ENCODE results near the gene EXOC4. TPM values are rescaled to one million over a fixed set of nuclear protein-coding genes. Genes with fewer than 3 reads are reported as not detected.

Gene EXOC4
- total RNA-seq, 1 experiment from 2014 or later: 71.0 TPM

DNA sequence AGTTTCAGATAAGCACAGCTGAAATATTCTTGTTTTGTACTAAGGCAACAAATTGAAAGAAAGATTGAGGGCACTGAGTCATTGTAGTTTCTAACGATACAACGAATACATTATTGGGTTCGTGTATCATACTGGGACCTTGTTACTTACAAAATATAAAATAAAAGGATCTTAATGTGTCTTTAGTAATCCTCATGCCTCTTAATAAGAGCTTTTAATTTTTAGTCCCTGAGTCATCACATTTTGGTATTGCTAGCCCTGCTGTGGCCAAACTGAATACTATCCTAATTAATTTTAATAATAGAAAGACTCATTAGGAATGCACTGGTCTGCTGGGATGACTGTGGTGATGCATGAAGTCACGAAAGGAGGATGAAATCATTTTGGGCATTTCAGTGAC lies 309.7 kb downstream of the EXOC4 start:
- ChIA-PET POLR2A (no interaction called here), CTCF (no interaction called here)
- DNase-seq (ENCODE audit: low read depth, low spot score) (no peak), ATAC-seq (no peak)
- BruUV-seq (replicated peaks): no TSS peak
- Histone ChIP-seq H3K4me3 (ENCODE audit: low read depth in 2 of 2, low read length in 2 of 2) (no peak overlapping the region), H3K36me3 (ENCODE audit: control insufficient read depth, insufficient read depth, low read length) (no peaks in the 10 kb centered on the region), H3K9me3 (ENCODE audit: control insufficient read depth, insufficient read depth, low read depth, low read length) (no peaks in the 10 kb centered on the region), H3K4me1 (ENCODE audit: control insufficient read depth, insufficient read depth, low read length) (no peaks in the 10 kb centered on the region), H3K27me3 (ENCODE audit: control insufficient read depth, insufficient read depth, low read length) (no peaks in the 10 kb centered on the region), H3K27ac (ENCODE audit: low read length) (no peak overlapping the region)
- TF ChIP-seq TCF7L2 (IDR thresholded peaks at IDR 0.05; ENCODE audit: low read depth, low read length): no peak
- no peak for TF ChIP-seq POLR2AphosphoS5 (IDR thresholded peaks at IDR 0.05; ENCODE audit: low read depth, low read length)
- no peak for TF ChIP-seq SIN3A (IDR thresholded peaks at IDR 0.05; ENCODE audit: borderline replicate concordance, insufficient read depth, low read depth, low read length)
- no peak for TF ChIP-seq REST (IDR thresholded peaks at IDR 0.05; ENCODE audit: insufficient read depth in 1 of 2, low read depth in 2 of 2, low read length in 1 of 2)
- TF ChIP-seq CTCF (IDR thresholded peaks at IDR 0.05): no peak
- intact Hi-C loops (cut with micrococcal nuclease; ENCODE audit: unreplicated experiment) (no loop called here), in situ Hi-C loops (cut with HindIII; ENCODE audit: low pct_unique_long_range_greater_than_20kb, low sequenced_read_pairs) (no loop called here)

- H3K4me1 ChIP-seq (ENCODE audit: control insufficient read depth, insufficient read depth, low read length): no peaks in the 10 kb centered on the region
- POLR2A ChIA-PET: no interaction called here
- DNase-seq (ENCODE audit: low read depth, low spot score) (no peak), ATAC-seq (no peak)
- TF ChIP-seq CTCF (IDR thresholded peaks at IDR 0.05) (no peak), REST (IDR thresholded peaks at IDR 0.05; ENCODE audit: insufficient read depth in 1 of 2, low read depth in 2 of 2, low read length in 1 of 2) (no peak), SIN3A (IDR thresholded peaks at IDR 0.05; ENCODE audit: borderline replicate concordance, insufficient read depth, low read depth, low read length) (no peak), POLR2AphosphoS5 (IDR thresholded peaks at IDR 0.05; ENCODE audit: low read depth, low read length) (no peak), TCF7L2 (IDR thresholded peaks at IDR 0.05; ENCODE audit: low read depth, low read length) (no peak)
- H3K27ac ChIP-seq (ENCODE audit: low read length): no peak overlapping the region
- no TSS peak for BruUV-seq (replicated peaks)
- no peaks in the 10 kb centered on the region for H3K36me3 ChIP-seq (ENCODE audit: control insufficient read depth, insufficient read depth, low read length)
- H3K4me3 ChIP-seq (ENCODE audit: low read depth in 2 of 2, low read length in 2 of 2): no peak overlapping the region
- no peaks in the 10 kb centered on the region for H3K9me3 ChIP-seq (ENCODE audit: control insufficient read depth, insufficient read depth, low read depth, low read length)
- in situ Hi-C loops (cut with HindIII; ENCODE audit: low pct_unique_long_range_greater_than_20kb, low sequenced_read_pairs) (no loop called here), intact Hi-C loops (cut with micrococcal nuclease; ENCODE audit: unreplicated experiment) (no loop called here)
- H3K27me3 ChIP-seq (ENCODE audit: control insufficient read depth, insufficient read depth, low read length): no peaks in the 10 kb centered on the region
- CTCF ChIA-PET: no interaction called here
Measured at GRCh38 chr7:133563251-133563650, 310.4 kb downstream of the EXOC4 start.

Data from Panc1 (cell line).